A673 (cell line): Measurements from ENCODE around the gene SARS1. TPM values are rescaled to one million over a fixed set of nuclear protein-coding genes. Genes with fewer than 3 reads are reported as not detected.

Experiments
- BruUV-seq: library from RNA; stranded (reverse); fragments of 400-500 nt; replicated peaks from 2 replicates; lab custom pipeline; 2021; lab: Mats Ljungman, UMichigan
- CTCF ChIA-PET: fragments of 300-600 bp; sonication (Branson Sonifier 250); formaldehyde crosslinking; loops from one replicate; lab custom pipeline; 2022; ENCODE audit warnings: antibody characterized with exemption; lab: Charles Lee
- POLR2A ChIA-PET: fragments of 300-600 bp; sonication (Branson Sonifier 250); formaldehyde crosslinking; loops from one replicate; lab custom pipeline; 2022; ENCODE audit warnings: antibody characterized with exemption; ENCODE audit not compliant: low non-redundant PET; lab: Charles Lee
- DNase-seq: peaks from one replicate; pipeline ENCODE4 v3.0.0-alpha.2; 2015; ENCODE audit warnings: low spot score
- H3K27ac ChIP-seq: fragments of 200-600 bp; sonication (generic); 2 replicates; pipeline ENCODE4 v1.5.1; 2016; ENCODE audit warnings: mixed run types, low read depth, mild to moderate bottlenecking, mixed read lengths, antibody characterized with exemption, low read length; ENCODE audit not compliant: poor library complexity, severe bottlenecking
- H3K27me3 ChIP-seq: fragments of 200-600 bp; sonication (generic); replicated peaks from 2 replicates; pipeline ENCODE4 v1.6.1; 2017; ENCODE audit warnings: mixed run types, low read depth, mild to moderate bottlenecking, mixed read lengths, antibody characterized with exemption, low read length; ENCODE audit not compliant: insufficient read depth, poor library complexity
- H3K36me3 ChIP-seq: fragments of 200-600 bp; sonication (generic); 2 replicates; pipeline ENCODE4 v1.6.1; 2016; ENCODE audit warnings: mixed run types, mild to moderate bottlenecking, mixed read lengths, antibody characterized with exemption, low read length; ENCODE audit not compliant: insufficient read depth, poor library complexity, severe bottlenecking
- H3K4me1 ChIP-seq: fragments of 200-600 bp; sonication (generic); 2 replicates; pipeline ENCODE4 v1.6.1; 2017; ENCODE audit warnings: mixed run types, mild to moderate bottlenecking, mixed read lengths, antibody characterized with exemption, low read length; ENCODE audit not compliant: insufficient read depth, poor library complexity, severe bottlenecking
- H3K4me3 ChIP-seq: fragments of 200-600 bp; sonication (generic); 2 replicates; pipeline ENCODE4 v1.5.1; 2016; ENCODE audit warnings: low read depth, mixed run types, mild to moderate bottlenecking, mixed read lengths, low read length; ENCODE audit not compliant: poor library complexity, severe bottlenecking
- H3K9me3 ChIP-seq: fragments of 200-600 bp; sonication (generic); 2 replicates; pipeline ENCODE4 v1.6.1; 2016; ENCODE audit warnings: mixed run types, low read depth, mild to moderate bottlenecking, mixed read lengths, antibody characterized with exemption, low read length; ENCODE audit not compliant: poor library complexity, severe bottlenecking
- EZH2 ChIP-seq: fragments of 200-600 bp; sonication (generic); IDR thresholded peaks from 2 replicates; pipeline ENCODE4 v1.6.1; 2017; ENCODE audit warnings: borderline replicate concordance, low read depth, mild to moderate bottlenecking, mixed read lengths, antibody characterized with exemption, low read length; ENCODE audit not compliant: poor library complexity, severe bottlenecking
- intact Hi-C: fragments of 100-400 bp; cut with micrococcal nuclease; formaldehyde crosslinking; loops from one replicate; pipeline ENCODE4 v1.10.0; 2022; ENCODE audit not compliant: unreplicated experiment
- total RNA-seq: library from RNA; stranded (reverse); gene quantifications from 2 replicates; pipeline ENCODE4 v1.2.3, GENCODE V29; 2021
- TF ChIP-seq, protein P1 (sequence below): fragments of 300-800, 200-600 bp; sonication (generic); conservative IDR thresholded peaks from 2 replicates; pipeline ENCODE4 v1.5.1; 2017; ENCODE audit warnings: low read depth, mild to moderate bottlenecking, antibody characterized with exemption, low read length, moderate library complexity, mixed read lengths

SARS1 gene
- total RNA-seq, 1 experiment from 2014 or later = 259 TPM

DNA sequence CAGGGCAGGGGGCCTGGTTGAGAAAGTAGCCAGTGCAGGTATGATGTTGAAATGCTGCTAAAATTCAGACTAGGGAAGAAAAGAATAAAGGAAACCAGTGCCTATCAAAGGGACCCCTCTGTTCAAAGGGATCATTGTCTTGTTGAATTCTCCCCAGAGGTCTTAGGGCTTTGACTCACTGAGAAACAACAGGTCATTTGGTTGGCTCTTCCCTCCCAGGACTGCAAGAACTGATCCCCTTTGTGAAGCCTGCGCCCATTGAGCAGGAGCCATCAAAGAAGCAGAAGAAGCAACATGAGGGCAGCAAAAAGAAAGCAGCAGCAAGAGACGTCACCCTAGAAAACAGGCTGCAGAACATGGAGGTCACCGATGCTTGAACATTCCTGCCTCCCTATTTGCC, 23.8 kb downstream of the SARS1 start:
- Histone ChIP-seq H3K4me3 (no peak overlapping the region), H3K4me1 (peaks cover 26% of the 10 kb centered on the region), H3K27ac (no peak overlapping the region), H3K9me3 (no peaks in the 10 kb centered on the region), H3K36me3 (peaks cover 62% of the 10 kb centered on the region), H3K27me3 (no peaks in the 10 kb centered on the region)
- ChIA-PET CTCF (no interaction called here), POLR2A (interaction anchor here (0.5 kb wide), 1 partner anchor 13 kb away, joined by 4 read pairs; no protein-coding TSS in a partner anchor)
- TSS peak; percentile 79 for BruUV-seq
- no peak for TF ChIP-seq EZH2
- TF ChIP-seq, protein P1, sequence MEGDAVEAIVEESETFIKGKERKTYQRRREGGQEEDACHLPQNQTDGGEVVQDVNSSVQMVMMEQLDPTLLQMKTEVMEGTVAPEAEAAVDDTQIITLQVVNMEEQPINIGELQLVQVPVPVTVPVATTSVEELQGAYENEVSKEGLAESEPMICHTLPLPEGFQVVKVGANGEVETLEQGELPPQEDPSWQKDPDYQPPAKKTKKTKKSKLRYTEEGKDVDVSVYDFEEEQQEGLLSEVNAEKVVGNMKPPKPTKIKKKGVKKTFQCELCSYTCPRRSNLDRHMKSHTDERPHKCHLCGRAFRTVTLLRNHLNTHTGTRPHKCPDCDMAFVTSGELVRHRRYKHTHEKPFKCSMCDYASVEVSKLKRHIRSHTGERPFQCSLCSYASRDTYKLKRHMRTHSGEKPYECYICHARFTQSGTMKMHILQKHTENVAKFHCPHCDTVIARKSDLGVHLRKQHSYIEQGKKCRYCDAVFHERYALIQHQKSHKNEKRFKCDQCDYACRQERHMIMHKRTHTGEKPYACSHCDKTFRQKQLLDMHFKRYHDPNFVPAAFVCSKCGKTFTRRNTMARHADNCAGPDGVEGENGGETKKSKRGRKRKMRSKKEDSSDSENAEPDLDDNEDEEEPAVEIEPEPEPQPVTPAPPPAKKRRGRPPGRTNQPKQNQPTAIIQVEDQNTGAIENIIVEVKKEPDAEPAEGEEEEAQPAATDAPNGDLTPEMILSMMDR = no peak
- DNase-seq = no peak
- intact Hi-C loops = no loop called here

DNA sequence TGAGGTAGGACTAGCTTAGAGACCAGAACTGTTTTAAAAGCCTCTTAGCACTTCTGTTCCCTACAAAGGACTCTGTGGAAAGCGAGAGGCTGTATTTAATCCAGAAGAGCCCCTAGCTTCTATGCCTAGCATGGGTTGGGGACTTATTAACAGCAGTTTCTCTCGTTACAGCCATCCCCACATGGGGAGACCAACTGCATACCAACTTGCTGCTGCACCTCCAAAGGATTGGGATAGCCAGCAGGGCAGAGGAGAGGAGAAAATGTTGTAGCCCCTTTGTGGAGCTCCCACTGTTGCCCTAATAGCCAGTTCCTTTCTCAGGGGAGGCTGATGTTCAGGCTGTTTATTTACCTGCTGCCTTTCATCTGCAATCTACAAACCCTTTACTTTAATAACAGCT, 24.7 kb downstream of the SARS1 start:
- CTCF ChIA-PET = no interaction called here
- no TSS peak for BruUV-seq
- Histone ChIP-seq H3K36me3 (peaks cover 55% of the 10 kb centered on the region), H3K4me1 (peaks cover 26% of the 10 kb centered on the region), H3K4me3 (no peak overlapping the region), H3K27me3 (no peaks in the 10 kb centered on the region), H3K9me3 (no peaks in the 10 kb centered on the region), H3K27ac (no peak overlapping the region)
- POLR2A ChIA-PET = interaction anchor here (0.5 to 1.0 kb wide), 3 partner anchors 14 to 122 kb away, joined by 4 to 6 read pairs (median 5); no protein-coding TSS in a partner anchor
- intact Hi-C loops = no loop called here
- DNase-seq = no peak
- TF ChIP-seq, protein P1 = no peak
- TF ChIP-seq EZH2 = no peak

DNA sequence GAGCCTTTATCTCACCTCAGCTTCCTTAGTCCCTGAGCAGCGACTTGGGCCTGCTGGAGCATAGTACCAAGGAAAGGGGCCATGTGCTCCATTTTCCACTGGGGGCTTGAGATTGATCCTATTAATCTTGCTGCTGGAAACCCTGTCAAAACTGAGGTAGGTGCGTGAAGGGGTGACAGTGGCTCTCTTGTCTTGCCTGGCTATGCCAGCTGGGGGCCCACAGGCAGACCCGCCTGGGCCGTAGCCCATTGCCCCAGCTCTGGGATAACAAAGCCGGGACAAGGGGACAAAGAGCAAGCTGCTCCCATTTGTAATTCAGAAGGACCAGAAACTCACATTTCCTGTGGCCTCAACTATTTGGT, 25.3 kb downstream of the SARS1 start:
- BruUV-seq = no TSS peak
- ChIA-PET POLR2A (interaction anchor here (1.0 to 1.1 kb wide), 2 partner anchors 9 to 25 kb away, joined by 3 to 5 read pairs; no protein-coding TSS in a partner anchor), CTCF (interaction anchor here (1.1 kb wide), 1 partner anchor 10 kb away, joined by 7 read pairs; the partner anchor contains the start of gene CELSR2)
- Histone ChIP-seq H3K4me1 (peaks cover 26% of the 10 kb centered on the region), H3K4me3 (no peak overlapping the region), H3K9me3 (no peaks in the 10 kb centered on the region), H3K36me3 (peaks cover 50% of the 10 kb centered on the region), H3K27me3 (no peaks in the 10 kb centered on the region), H3K27ac (no peak overlapping the region)
- DNase-seq = no peak
- intact Hi-C loops = no loop called here
- no peak for TF ChIP-seq EZH2
